ENCODE measurements around the gene GAS1. TPM values are rescaled to one million over a fixed set of nuclear protein-coding genes. Genes with fewer than 3 reads are reported as not detected.

The GAS1 gene
- total RNA-seq, 1 donor from 2014 or later: not detected

- Mint-ChIP-seq H3K27ac (no peak overlapping the region), H3K4me3 (no peak overlapping the region), H3K36me3 (ENCODE audit: low read depth) (no peaks in the 10 kb centered on the region), H3K27me3 (peaks cover 4% of the 10 kb centered on the region), H3K9me3 (no peaks in the 10 kb centered on the region), H3K4me1 (no peaks in the 10 kb centered on the region)
- CTCF ChIA-PET: no interaction called here
- POLR2A ChIA-PET: no interaction called here
- no peak for TF ChIP-seq CTCF (IDR thresholded peaks at IDR 0.05)
- intact Hi-C loops (cut with micrococcal nuclease): no loop called here
- ATAC-seq (ENCODE audit: low read depth) (no peak), DNase-seq (no peak)
Measured at GRCh38 chr9:86979657-86980056, 32.4 kb upstream of the GAS1 start.

GRCh38 chr9:86978922-86979474, 31.7 kb upstream of the GAS1 start:
- no peaks in the 10 kb centered on the region for H3K36me3 Mint-ChIP-seq (ENCODE audit: low read depth)
- no peak for TF ChIP-seq CTCF (IDR thresholded peaks at IDR 0.05)
- H3K9me3 Mint-ChIP-seq: no peaks in the 10 kb centered on the region
- no peak overlapping the region for H3K4me3 Mint-ChIP-seq
- intact Hi-C loops (cut with micrococcal nuclease): no loop called here
- ChIA-PET CTCF (no interaction called here), POLR2A (no interaction called here)
- no peak overlapping the region for H3K27ac Mint-ChIP-seq
- no peak for ATAC-seq (ENCODE audit: low read depth)
- H3K4me1 Mint-ChIP-seq: no peaks in the 10 kb centered on the region
- peaks cover 4% of the 10 kb centered on the region for H3K27me3 Mint-ChIP-seq
- DNase-seq: no peak

GRCh38 chr9:86978413-86978812, 31.1 kb upstream of the GAS1 start:
- H3K27ac Mint-ChIP-seq: no peak overlapping the region
- intact Hi-C loops (cut with micrococcal nuclease): no loop called here
- ChIA-PET CTCF (no interaction called here), POLR2A (no interaction called here)
- H3K9me3 Mint-ChIP-seq: no peaks in the 10 kb centered on the region
- H3K36me3 Mint-ChIP-seq (ENCODE audit: low read depth): no peaks in the 10 kb centered on the region
- no peak for ATAC-seq (ENCODE audit: low read depth)
- H3K4me3 Mint-ChIP-seq: no peak overlapping the region
- H3K4me1 Mint-ChIP-seq: no peaks in the 10 kb centered on the region
- peaks cover 4% of the 10 kb centered on the region for H3K27me3 Mint-ChIP-seq
- TF ChIP-seq CTCF (IDR thresholded peaks at IDR 0.05): no peak
- DNase-seq: no peak

GRCh38 chr9:86977205-86977835, 30.0 kb upstream of the GAS1 start:
- H3K4me3 Mint-ChIP-seq: no peak overlapping the region
- POLR2A ChIA-PET: no interaction called here
- ATAC-seq (ENCODE audit: low read depth) (no peak), DNase-seq (no peak)
- H3K27me3 Mint-ChIP-seq: peaks cover 7% of the 10 kb centered on the region
- CTCF ChIA-PET: no interaction called here
- TF ChIP-seq CTCF (IDR thresholded peaks at IDR 0.05): no peak
- no peaks in the 10 kb centered on the region for H3K9me3 Mint-ChIP-seq
- no peaks in the 10 kb centered on the region for H3K36me3 Mint-ChIP-seq (ENCODE audit: low read depth)
- no peak overlapping the region for H3K27ac Mint-ChIP-seq
- H3K4me1 Mint-ChIP-seq: no peaks in the 10 kb centered on the region
- intact Hi-C loops (cut with micrococcal nuclease): no loop called here

GRCh38 chr9:86975606-86976005, 28.3 kb upstream of the GAS1 start:
- H3K36me3 Mint-ChIP-seq (ENCODE audit: low read depth): no peaks in the 10 kb centered on the region
- ChIA-PET CTCF (no interaction called here), POLR2A (no interaction called here)
- no peak overlapping the region for H3K27ac Mint-ChIP-seq
- intact Hi-C loops (cut with micrococcal nuclease): no loop called here
- H3K4me3 Mint-ChIP-seq: no peak overlapping the region
- ATAC-seq (ENCODE audit: low read depth) (no peak), DNase-seq (no peak)
- no peak for TF ChIP-seq CTCF (IDR thresholded peaks at IDR 0.05)
- no peaks in the 10 kb centered on the region for H3K9me3 Mint-ChIP-seq
- peaks cover 3% of the 10 kb centered on the region for H3K27me3 Mint-ChIP-seq
- no peaks in the 10 kb centered on the region for H3K4me1 Mint-ChIP-seq

Data from activated B cell treated with CpG ODN at 0.5 μM for 24 hours (primary cell).